ENCODE results near the gene EXOG.

DNA sequence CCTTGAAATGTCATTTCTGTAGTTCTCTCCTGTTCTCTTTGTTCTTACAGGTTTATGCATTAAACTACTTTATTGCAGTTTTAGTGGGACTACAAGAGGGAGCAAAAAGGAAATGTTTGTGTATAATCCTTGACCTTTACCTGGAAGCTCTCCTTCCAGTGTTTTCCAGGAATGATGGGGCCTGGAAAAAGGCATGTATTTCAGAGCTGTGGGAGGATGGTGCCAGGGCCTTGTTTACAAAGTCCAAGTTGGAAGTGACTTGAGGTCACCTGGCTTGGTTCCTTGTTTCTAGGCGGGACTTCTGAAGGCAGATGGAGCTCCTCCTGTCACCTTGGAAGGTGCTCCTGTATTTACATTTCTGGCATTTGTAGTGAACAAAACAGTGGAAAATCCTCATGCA, 27.4 kb upstream of the EXOG start:
- TF ChIP-seq ELF4 (IDR thresholded peaks at IDR 0.05) (no peak), LEF1 (IDR thresholded peaks at IDR 0.05; ENCODE audit: borderline replicate concordance) (no peak), FOXK2 (IDR thresholded peaks at IDR 0.05) (no peak), FOXA1 (IDR thresholded peaks at IDR 0.05) (no peak)
